Activated naive CD4-positive, alpha-beta T cell (primary cell): Measurements from ENCODE around the gene VRTN.
"Not testable (repeated sequence)": the region's sequence is repeated elsewhere in the genome, so short reads cannot be mapped to it uniquely, and the experiment has no call there.

Source experiments
- DNase-seq, 4 experiments: peaks; one replicate each; lab custom pipeline; 2025; lab: John Stamatoyannopoulos, UW

VRTN gene

GRCh38 chr14:74349757-74350156, 1.5 kb downstream of the VRTN start:
- no peak for DNase-seq

- DNase-seq, result no peak
Measured at GRCh38 chr14:74350211-74350927, 2.1 kb downstream of the VRTN start.

GRCh38 chr14:74350928-74351323, 2.7 kb downstream of the VRTN start:
- no peak for DNase-seq

GRCh38 chr14:74356892-74357575, 8.8 kb downstream of the VRTN start:
- no peak for DNase-seq

- DNase-seq, result no peak
Measured at GRCh38 chr14:74357585-74357984, 9.3 kb downstream of the VRTN start.

GRCh38 chr14:74358176-74358829, 10.0 kb downstream of the VRTN start:
- no peak for DNase-seq

GRCh38 chr14:74360163-74360562, 11.9 kb downstream of the VRTN start:
- DNase-seq, result no peak

- DNase-seq, result peak; percentile 7 to 40 (median 36)
Measured at GRCh38 chr14:74362361-74362915, 14.2 kb downstream of the VRTN start.

GRCh38 chr14:74364271-74364880, 16.1 kb downstream of the VRTN start:
- no peak for DNase-seq

GRCh38 chr14:74368026-74368425, 19.8 kb downstream of the VRTN start:
- no peak for DNase-seq

GRCh38 chr14:74368441-74368840, 20.2 kb downstream of the VRTN start:
- no peak for DNase-seq

GRCh38 chr14:74377976-74378690, 29.9 kb downstream of the VRTN start:
- DNase-seq, result no peak

- no peak for DNase-seq
Measured at GRCh38 chr14:74380172-74380571, 31.9 kb downstream of the VRTN start.

- no peak for DNase-seq
Measured at GRCh38 chr14:74380845-74381244, 32.6 kb downstream of the VRTN start.

GRCh38 chr14:74381571-74381970, 33.3 kb downstream of the VRTN start:
- not testable (repeated sequence) for DNase-seq

- DNase-seq, result no peak
Measured at GRCh38 chr14:74382231-74382630, 34.0 kb downstream of the VRTN start.

GRCh38 chr14:74389980-74390379, 41.7 kb downstream of the VRTN start:
- DNase-seq, result no peak

GRCh38 chr14:74390505-74390904, 42.2 kb downstream of the VRTN start:
- not testable (repeated sequence) for DNase-seq

GRCh38 chr14:74391479-74391878, 43.2 kb downstream of the VRTN start:
- no peak for DNase-seq

- no peak for DNase-seq
Measured at GRCh38 chr14:74392616-74393570, 44.6 kb downstream of the VRTN start.

GRCh38 chr14:74394549-74394948, 46.3 kb downstream of the VRTN start:
- no peak for DNase-seq
